HG02870 (cell line): Measurements from ENCODE around the gene PASK.

ENCODE experiments used
- ATAC-seq: cut with Tn5 transposase; IDR thresholded peaks from one replicate; pipeline ENCODE4 v1.9.1; 2021; ENCODE audit warnings: mild to moderate bottlenecking, moderate library complexity; ENCODE audit not compliant: unreplicated experiment

PASK gene

DNA sequence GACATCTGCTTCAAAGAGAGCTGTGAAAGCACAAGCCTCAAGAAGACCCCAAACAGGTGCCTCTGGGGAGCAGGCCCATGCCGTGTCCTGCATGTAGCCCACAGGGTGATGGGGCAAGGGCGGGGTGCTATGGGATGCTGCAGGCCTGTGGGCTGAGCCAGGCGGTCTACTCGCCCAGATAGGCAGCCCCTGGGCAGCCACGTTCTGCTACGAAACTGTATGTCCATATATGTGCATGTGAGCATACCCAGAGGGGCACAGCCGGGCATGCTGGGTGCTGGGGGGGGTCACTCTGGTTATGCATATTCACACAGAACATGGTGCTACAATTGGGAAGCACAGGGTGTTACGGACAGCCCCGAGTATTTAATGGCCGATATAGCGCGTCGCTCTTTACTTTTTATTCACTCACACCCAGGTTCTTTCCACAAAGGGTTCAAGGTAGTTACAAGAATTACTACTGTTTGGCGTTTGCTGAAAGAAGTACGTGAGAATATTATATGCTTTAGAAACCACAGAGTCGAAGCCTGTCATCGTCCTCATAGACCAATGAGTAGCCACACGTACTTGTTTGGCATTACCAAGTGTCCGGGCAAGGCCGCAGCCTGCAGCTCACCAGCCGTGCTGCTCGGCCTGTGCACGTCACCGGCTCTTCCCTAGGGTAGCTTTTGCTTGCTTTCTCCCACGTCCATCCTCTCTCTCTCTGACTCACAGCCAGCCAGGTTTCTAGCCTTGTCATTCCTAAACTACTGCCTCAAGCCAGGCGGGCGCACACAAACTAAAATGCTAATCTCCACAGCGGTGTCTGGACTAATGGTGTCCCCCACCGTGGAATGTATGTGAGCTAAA is 61.6 kb downstream of the PASK start:
- peak; percentile 76 for ATAC-seq

DNA sequence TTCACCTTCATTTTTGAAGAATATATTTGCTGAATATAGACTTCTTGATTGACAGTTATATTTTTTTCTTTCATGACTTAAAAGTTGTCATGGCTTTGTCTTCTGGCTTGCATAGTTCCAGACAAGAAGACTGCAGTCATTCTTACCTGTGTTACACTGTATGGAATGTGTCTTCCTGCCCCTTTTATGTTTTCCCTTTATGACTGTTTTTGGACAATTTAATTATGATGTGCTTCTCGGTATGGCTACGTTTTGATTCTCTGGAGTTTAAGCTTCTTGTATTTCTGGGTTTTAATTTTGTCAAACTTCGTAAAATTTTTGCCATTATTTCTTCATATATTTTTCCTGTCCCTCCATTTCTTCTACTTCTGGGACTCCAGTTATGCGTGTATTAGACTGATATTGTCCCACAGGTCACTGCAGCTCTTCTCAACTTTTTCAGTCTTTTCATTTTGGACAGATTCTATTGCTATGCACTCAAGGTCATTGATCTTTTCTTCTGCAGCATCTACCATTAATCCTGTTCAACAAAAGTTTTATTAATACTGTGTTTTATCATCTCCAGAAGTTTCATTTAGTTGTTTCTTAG is 64.3 kb downstream of the PASK start:
- no peak for ATAC-seq

DNA sequence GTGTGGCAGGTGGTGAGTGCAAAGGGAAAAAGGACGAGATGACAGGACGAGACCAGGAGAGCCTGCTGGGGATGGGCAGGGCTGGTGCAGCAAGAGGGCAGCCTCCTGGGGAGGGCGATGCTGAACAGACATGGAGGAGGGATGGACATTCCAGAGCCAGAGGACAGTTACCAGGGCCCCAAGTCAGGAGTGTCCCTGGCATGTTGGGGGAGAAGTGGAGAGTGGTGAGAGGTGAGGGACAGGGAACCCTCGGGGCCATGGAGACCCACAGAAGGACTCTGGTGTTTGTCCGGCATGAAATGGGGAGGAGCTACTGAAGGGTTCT is 66.2 kb downstream of the PASK start:
- no peak for ATAC-seq

DNA sequence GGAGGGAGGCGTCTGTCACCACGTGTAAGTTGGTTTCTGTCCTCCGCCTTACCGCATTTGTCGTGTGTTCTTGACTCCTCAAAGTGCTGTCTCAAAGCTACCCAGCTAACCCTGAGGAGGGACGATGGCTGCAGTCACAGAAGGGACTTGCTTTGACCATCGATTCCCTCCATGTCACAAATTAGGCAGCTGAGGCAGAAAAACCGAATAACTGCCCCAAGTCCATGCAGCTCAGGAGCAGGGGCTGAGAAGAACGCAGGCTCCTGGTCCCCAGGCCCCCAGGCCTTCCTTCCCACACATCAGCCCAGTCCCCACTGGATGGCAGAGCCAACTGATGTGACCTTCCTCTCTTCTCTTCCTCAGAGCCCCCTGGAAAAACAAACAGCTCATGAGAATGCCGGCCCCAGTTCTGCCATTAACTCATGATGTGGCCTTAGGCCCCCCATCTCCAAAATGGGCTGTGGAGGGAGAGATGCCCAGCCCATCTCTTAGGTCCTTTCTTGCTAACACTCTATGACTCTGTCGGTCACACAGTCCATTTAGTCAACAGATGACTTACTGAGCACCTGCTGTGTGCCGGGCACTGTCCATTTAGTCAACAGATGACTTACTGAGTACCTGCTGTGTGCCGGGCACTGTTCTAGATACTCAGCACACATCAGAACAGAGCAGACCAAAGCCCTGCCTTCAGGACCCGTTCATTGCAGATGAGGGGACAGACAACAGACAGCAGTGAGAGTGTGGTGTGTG is 66.8 kb downstream of the PASK start:
- ATAC-seq, result no peak

DNA sequence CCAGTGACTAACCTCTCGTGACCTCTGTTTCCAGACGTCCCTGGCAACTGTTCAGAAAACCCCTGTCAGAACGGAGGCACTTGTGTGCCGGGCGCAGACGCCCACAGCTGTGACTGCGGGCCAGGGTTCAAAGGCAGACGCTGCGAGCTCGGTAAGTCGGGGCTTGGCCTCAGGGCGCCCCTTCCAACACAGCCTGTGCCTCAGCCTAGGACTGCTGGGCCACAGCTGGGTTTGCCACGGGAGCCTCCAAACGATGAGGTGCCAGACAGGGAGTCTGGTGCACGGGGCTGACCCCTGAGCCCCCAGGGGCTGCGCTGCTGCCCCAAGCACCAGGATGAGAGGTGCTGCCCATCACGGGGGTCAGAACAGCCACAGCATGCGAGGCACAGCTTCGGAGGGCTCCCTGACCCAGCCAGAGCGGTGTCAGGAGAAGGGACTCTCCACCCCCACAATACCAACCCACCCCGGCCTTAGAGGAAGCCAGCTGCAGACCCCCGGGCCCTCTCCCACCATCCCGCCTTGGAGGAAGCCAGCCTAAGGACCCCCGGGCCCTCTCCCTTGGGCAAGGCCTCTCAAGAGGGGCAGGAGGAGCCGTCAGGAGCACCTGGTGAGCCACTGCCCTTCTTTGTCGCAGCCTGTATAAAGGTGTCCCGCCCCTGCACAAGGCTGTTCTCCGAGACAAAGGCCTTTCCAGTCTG is 67.5 kb downstream of the PASK start:
- no peak for ATAC-seq

DNA sequence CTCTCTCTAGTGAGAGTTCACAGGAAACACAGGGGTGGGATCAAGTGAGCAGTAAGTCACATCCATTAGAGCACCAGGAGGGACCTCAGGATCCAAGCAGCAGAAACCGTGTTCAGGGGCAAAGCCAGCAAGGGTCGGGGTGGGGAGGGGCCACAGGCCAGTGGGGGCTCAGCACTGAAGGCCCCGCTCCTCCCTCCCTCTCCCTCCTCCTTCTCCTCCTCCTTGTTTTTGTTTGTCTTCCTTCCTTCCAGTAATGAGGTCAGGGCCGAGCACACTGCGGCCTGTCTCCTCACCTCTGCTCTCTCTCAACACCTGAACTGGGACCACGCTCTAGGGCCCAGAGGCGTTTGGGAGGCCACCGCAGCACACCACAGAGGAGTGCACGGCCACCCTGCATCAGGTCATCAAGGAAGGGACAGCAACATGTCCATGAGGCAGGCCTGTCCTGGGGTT is 68.1 kb downstream of the PASK start:
- ATAC-seq, result no peak

DNA sequence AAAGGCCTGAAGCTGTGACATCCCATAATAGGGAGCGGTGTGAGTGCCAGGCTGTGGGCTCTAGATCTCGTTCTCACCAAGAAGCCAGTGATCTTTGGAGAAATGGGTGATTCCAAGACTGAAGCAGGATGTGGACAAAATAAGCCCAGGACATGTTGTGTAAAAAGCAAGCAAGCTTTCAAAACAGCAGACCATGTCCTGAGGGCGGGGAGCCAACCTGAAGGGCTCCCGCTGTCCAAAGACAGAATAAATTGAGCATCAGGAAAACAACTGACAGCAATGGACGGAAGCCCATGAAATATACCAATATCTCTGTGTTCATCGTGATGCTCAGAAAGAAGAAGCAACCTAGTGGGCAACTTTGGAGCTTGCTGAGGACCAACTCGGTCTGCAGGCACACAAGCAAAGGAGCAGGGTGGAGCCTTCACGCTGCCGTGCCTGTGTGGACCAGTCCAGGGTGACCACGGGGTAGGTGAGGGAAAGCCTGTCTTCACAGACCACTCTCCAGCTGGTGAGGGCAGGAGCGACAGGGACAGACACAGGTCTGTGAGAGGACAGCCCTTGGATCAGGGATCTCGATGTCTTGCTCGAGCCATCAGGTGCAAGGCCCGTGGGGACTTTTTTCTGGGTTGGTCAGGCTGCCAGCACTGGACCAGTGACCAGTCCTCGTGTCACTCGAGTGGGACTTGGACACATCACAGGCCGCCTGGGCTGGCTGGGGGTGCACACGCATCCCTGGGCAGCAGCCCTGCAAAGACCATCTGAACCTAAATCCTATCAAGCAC is 68.7 kb downstream of the PASK start:
- ATAC-seq, result no peak

DNA sequence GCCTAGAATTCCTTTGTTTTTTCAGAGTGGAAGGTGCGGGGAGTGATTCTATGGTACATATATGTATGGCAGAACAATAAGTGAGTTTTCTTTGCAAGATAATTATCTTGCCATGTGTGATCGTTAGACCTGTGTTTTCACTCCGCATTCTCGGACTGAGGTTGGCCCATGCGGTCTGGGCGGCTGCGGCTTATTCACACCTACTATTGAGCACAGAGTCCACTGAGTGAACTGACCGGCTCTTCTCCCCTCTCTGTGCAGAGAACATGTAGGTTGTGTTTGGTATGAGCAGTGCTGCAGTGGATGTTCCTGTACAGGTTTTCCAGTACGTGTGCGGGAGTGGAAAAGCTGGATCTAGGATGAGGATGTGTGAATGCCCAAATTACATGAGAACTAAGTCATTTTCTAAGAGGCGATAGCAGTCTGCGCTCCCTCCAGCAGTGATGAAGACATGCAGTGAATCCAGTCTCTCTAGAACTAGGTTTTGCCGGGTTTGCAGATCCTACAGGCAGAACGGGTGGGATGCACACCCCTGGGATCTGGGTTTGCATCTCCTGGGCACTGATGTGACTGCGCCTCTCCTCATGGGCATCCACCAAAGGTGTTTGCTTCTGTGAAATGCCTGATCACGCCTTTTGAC is 74.3 kb downstream of the PASK start:
- ATAC-seq, result no peak

DNA sequence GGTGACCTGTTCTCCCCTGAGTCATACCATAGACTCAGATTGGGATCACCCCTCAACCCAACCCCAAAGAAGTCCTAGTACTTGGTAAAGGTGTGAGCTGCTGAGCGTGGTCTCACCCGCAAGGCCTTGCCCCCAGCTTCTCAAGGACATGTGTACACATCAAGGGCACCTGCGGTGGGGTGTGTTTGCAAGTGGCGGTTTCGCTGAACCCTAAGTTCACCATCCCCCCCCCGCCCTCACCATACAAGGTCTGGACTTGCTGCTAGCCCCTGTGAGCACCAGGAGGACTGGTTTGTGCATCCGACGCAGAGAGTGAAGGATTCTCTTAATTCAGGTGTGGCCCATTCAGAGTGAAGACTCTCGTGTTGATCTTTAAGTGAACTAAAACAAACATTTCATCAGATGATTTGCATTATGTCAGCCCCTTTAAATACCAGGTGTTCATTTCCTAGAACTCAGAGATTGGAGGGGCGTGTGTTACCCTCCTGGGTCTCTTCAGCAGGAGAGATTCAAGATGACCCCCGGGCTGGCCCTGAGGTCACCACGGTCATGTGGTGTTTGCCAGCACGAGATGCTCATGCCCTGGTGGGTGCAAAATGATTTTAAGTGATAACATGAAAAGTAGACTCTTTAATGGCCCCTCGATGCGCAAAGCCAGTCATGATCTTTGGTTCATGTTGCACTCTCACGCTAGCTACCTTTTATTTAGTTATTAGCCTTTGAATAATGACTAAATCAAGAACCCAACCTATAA is 75.0 kb downstream of the PASK start:
- no peak for ATAC-seq

DNA sequence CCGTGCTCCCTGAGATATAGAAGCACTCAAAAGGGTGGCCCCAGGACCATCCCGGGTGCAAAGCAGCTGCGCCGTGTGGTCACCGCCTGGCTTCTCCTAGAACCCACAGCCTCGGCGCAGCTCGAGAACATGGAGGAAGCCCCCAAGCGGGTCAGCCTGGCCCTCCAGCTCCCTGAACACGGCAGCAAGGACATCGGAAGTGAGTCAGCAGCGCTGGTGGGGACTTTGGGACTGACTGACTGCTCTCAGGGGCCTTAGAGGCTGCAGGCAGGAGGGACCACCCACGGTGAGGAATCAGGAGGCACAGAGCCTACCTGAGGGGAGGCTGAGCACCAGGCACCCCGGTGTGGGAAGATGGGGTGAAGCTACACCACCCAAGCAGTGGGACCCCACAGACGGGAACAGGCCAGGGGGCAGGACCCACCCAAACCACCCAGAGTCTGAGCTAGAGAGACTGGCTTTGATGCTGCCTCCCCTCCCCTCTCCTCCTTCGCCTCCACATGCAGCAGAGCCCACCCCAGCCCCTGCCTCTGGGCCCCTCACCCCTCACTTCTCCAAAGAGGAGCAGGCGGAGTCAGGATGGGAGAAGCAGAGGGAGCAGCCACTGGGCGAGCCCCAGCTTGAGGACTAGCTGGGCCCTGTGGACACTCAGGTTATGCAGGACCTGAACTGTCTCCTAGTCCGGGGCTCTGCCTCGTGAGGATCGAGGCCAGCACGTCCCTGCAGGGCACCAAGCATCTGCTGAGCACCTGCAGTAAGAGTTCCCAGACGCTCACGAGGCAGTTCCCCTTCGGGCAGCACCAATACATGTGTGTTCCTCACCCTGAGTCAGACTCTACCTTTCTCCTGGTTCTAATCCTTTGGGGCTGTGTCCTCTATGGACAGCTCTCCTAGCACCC is 75.9 kb downstream of the PASK start:
- ATAC-seq, result no peak

DNA sequence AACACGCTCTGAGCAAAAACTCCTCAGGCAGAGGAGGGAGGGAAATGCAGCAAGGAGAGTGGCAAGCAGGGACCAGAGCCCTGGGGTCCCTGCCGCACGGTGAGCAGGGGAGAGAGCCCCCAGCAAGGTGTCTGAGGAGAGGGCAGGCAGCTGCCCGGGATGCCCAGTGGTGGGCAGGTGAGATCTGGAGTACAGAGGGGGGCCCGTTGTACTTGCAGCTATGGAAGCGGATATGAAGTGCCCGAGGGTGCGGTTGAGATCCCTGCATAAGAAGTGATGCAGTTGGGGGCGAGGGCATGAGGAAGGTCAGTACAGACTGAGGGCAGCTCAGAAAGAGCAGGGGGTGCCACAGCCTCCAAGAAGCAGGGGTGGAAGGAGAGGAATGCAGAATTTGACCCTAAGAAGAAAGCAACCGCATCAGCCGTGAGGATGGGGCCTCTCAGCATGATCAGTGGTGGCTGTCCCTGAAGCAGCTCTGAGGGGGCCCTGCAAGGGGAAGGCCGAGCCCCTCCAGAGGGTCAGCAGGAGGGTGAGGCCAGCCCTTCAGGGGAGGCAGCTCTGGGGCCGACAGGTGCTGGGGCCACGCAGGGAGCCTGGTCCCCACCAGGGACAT is 76.6 kb downstream of the PASK start:
- ATAC-seq, result no peak

DNA sequence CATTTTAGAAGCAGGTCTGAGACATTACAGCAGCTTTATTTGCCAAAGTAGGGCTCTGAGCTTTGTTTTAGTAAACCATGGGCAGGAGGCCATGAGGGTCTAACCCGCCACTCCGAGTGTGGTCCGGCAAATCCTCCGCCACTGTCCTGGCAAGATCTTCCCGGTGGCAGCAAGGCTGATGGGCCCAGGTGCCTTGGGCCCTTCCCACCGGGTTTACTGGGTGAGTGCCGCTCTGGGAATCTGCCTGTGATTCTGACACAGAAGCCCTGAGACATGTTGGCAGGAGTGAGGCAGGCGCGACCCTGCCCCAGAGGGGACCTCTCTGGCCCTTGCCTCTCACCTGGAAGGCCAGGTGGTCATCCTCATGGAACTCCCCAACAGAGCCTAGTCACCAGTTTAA is 77.1 kb downstream of the PASK start:
- no peak for ATAC-seq

DNA sequence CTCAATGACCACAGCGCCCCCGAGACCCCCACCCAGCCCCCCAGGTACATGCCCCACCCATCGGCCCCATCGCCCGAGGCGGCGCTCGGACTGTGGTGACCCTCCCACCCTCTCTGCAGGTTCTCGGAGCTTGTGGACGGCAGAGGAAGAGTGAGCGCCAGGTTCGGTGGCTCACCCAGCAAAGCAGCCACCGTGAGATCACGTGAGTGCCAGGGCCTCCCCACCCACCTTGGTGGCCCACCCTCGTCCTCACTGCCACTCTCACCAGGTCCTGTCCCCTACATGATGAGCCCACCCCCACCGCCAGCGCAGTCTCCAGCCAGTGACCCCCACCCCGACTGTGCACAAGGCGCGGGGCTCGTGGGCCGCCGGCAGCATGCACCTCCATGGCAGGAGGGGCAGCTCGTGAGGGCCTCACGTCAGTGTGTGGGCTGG is 77.6 kb downstream of the PASK start:
- no peak for ATAC-seq

DNA sequence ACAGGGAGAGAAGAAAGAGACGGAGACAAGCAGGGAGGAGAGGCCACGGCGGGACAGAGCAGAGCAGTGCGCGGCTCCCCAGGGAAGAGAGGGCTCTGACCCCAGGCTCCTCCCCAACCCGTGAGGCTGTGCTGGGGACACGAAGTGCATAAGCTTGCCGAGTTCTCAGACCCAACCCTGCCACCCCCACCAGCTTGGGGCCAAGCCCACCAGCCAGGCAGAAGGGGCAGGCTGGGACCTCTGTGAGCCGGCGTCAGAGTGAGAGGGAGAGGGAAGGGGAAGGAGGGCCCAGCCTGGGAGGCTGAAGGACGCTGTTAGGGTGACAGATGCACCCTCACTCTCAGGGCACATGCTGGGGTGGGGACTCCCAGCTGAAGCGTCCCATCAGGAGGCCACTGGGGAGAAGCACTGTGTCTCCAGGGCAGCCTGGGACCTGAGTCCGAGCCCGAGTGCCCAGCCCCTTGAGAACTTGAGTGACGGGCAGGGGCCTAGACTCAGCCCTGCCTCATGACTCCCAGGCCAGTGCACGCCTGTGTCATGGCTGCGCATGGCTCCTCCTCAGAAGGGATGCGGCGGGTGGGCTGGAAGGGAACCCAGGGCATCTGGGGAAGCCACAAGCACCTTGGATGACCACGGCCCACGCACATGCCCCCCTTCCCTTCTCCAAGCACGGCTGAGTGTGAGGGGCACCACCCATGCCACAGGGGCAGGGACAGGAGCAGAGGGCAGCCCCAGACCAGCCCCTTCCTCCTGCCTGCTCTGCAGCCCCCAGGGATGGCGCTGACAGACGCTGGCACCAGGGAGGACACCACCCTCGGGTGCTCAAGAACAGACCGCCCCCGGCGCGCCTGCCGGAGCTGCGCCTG is 78.2 kb downstream of the PASK start:
- ATAC-seq, result no peak

DNA sequence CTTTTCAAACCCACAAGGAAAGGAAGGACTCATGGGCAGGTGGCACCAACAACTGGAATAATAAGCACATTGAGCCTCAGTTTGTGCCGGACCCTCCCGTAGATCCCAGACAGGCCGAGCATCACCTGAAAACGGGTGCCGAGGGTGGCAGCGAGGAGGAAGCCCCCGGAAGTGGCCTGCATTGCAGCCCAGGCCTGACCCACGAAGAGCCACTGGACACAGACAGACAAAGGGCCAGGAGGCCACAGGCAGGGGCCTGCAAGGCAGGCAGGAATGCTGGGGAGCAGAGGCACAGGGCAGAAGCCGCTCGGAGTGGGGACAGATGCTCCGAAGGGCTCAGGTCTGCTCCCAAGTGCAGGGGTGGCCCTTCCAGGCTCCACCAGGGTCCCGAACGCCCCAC is 78.9 kb downstream of the PASK start:
- ATAC-seq, result no peak

DNA sequence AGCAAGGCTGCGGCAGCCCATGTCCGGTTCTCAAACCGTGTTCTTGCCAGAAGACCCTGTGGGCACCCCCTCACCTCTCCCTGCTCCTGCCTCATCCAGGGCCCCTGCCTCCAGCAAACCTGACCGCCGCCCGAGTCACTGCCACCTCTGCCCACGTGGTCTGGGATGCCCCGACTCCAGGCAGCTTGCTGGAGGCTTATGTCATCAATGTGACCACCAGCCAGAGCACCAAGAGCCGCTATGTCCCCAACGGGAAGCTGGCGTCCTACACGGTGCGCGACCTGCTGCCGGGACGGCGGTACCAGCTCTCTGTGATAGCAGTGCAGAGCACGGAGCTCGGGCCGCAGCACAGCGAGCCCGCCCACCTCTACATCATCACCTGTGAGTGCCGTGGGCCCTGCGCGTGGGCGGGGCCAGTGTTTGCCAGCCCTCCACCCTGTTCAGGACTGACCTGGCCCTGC is 79.4 kb downstream of the PASK start:
- no peak for ATAC-seq
